MCF 10A (cell line): ENCODE results near the gene TBC1D17. TPM values are rescaled to one million over a fixed set of nuclear protein-coding genes. Genes with fewer than 3 reads are reported as not detected.

Experiments
- BruUV-seq: library from RNA; stranded (reverse); fragments of 400-500 nt; replicated peaks from 2 replicates; lab custom pipeline; 2021; lab: Mats Ljungman, UMichigan
- CTCF ChIA-PET: fragments of 300-600 bp; sonication (Branson Sonifier 250); formaldehyde crosslinking; extraction: SDS; loops from one replicate; lab custom pipeline; 2021; ENCODE audit warnings: antibody characterized with exemption, inconsistent platforms; lab: Yijun Ruan, JAX
- POLR2A ChIA-PET: fragments of 300-600, 350-650 bp; sonication (Branson Sonifier 250); formaldehyde crosslinking; extraction: SDS; loops from one replicate; lab custom pipeline; 2020; ENCODE audit warnings: antibody characterized with exemption, inconsistent platforms; lab: Yijun Ruan, JAX
- DNase-seq: peaks from one replicate; pipeline ENCODE4 v3.0.0-alpha.2; 2018; ENCODE audit not compliant: unreplicated experiment
- H3K27ac Mint-ChIP-seq: one replicate; pipeline ENCODE4 v1.8.0; 2022; ENCODE audit warnings: mild to moderate bottlenecking, low read depth, mixed read lengths; ENCODE audit not compliant: unreplicated experiment
- H3K27me3 Mint-ChIP-seq: one replicate; pipeline ENCODE4 v1.8.0; 2022; ENCODE audit warnings: mixed read lengths; ENCODE audit not compliant: insufficient read depth, unreplicated experiment
- H3K36me3 Mint-ChIP-seq: one replicate; pipeline ENCODE4 v1.8.0; 2022; ENCODE audit warnings: mild to moderate bottlenecking, moderate library complexity, mixed read lengths; ENCODE audit not compliant: insufficient read depth, unreplicated experiment
- H3K4me1 Mint-ChIP-seq: one replicate; pipeline ENCODE4 v1.8.0; 2022; ENCODE audit warnings: mixed read lengths; ENCODE audit not compliant: insufficient read depth, unreplicated experiment
- H3K4me3 Mint-ChIP-seq: one replicate; pipeline ENCODE4 v1.8.0; 2022; ENCODE audit warnings: mild to moderate bottlenecking, moderate library complexity, mixed read lengths; ENCODE audit not compliant: unreplicated experiment
- H3K9me3 Mint-ChIP-seq: one replicate; pipeline ENCODE4 v1.8.0; 2022; ENCODE audit warnings: mixed read lengths; ENCODE audit not compliant: unreplicated experiment
- CTCF ChIP-seq: fragments of 200-600 bp; IDR thresholded peaks from one replicate; pipeline ENCODE4 v1.8.0; 2022; ENCODE audit warnings: antibody characterized with exemption, mild to moderate bottlenecking; ENCODE audit not compliant: unreplicated experiment
- intact Hi-C: fragments of 100-400 bp; cut with micrococcal nuclease; formaldehyde crosslinking; loops from 2 replicates; pipeline ENCODE4 v1.14.1; 2022
- microRNA-seq: library from miRNA; unstranded; fragments of <30 nt; microRNA quantifications from one replicate; pipeline ENCODE4 v1.2.0, GENCODE V29; 2022
- total RNA-seq: library from RNA; stranded (reverse); gene quantifications from 2 replicates; pipeline ENCODE4 v1.2.3, GENCODE V29; 2022

TBC1D17 gene
- total RNA-seq, 1 experiment from 2014 or later: 25.5 TPM

- Mint-ChIP-seq H3K4me3 (no peak overlapping the region), H3K4me1 (no peaks in the 10 kb centered on the region), H3K27me3 (peaks cover 7% of the 10 kb centered on the region), H3K27ac (no peak overlapping the region), H3K36me3 (peaks cover 7% of the 10 kb centered on the region), H3K9me3 (no peaks in the 10 kb centered on the region)
- ChIA-PET CTCF (interaction anchor here (0.6 to 4.4 kb wide), 23 partner anchors 11 to 855 kb away, joined by 3 to 52 read pairs (median 3); partner anchors contain the start of gene VRK3), POLR2A (no interaction called here)
- BruUV-seq: no TSS peak
- intact Hi-C loops: loop anchor here (1.0 to 2.0 kb wide), 2 partner anchors 45 to 87 kb away; partner anchors contain the start of gene VRK3
- peak; percentile 98 for TF ChIP-seq CTCF
- DNase-seq: peak; percentile 78
Measured at GRCh38 chr19:49937750-49938381, 60.4 kb downstream of the TBC1D17 start.

Small RNA genes within 50 kb of the gene (microRNA-seq; reads per million reads assigned to microRNA genes)
- gene MIR4749: 2.8 reads per million, percentile 20 among the genes with 10 or more reads in this experiment
- gene MIR4750: 1.7 reads per million, percentile 11 among the genes with 10 or more reads in this experiment
- gene MIR6800: not detected

Other genes starting within 250 kb of the TBC1D17 start
- 37.6 and 56.5 TPM in 2 replicates for gene RRAS, start 237.6 kb upstream of the TBC1D17 start, total RNA-seq
- gene SCAF1, start 235.5 kb upstream of the TBC1D17 start, total RNA-seq: 81.3 and 101 TPM in 2 replicates
- gene IRF3, start 211.8 kb upstream of the TBC1D17 start, total RNA-seq: 65.6 and 82.2 TPM in 2 replicates
- 29.4 and 36.0 TPM in 2 replicates for gene BCL2L12, start 211.8 kb upstream of the TBC1D17 start, total RNA-seq
- gene PRMT1, start 200.4 kb upstream of the TBC1D17 start, total RNA-seq: 236 and 304 TPM in 2 replicates
- gene ADM5, start 188.1 kb upstream of the TBC1D17 start, total RNA-seq: 1.8 and 2.9 TPM in 2 replicates
- gene CPT1C, start 186.6 kb upstream of the TBC1D17 start, total RNA-seq: not detected in 2 replicates
- not detected in 2 replicates for gene TSKS, start 114.4 kb upstream of the TBC1D17 start, total RNA-seq
- gene AP2A1, start 110.7 kb upstream of the TBC1D17 start, total RNA-seq: 70.5 and 80.0 TPM in 2 replicates
- 10.9 and 19.0 TPM in 2 replicates for gene FUZ, start 64.4 kb upstream of the TBC1D17 start, total RNA-seq
- gene MED25, start 59.4 kb upstream of the TBC1D17 start, total RNA-seq: 39.9 and 43.2 TPM in 2 replicates
- 68.5 and 78.8 TPM in 2 replicates for gene PTOV1, start 26.5 kb upstream of the TBC1D17 start, total RNA-seq
- gene PNKP, start 10.1 kb upstream of the TBC1D17 start, total RNA-seq: 70.7 and 90.3 TPM in 2 replicates
- 74.7 and 79.2 TPM in 2 replicates for gene AKT1S1, start 347 bp upstream of the TBC1D17 start, total RNA-seq
- gene IL4I1, start 19.2 kb downstream of the TBC1D17 start, total RNA-seq: 0.37 TPM in 1 of 2 replicates, not detected in the other
- 23.7 and 24.5 TPM in 2 replicates for gene ATF5, start 51.5 kb downstream of the TBC1D17 start, total RNA-seq
- 42.0 and 44.9 TPM in 2 replicates for gene NUP62, start 51.8 kb downstream of the TBC1D17 start, total RNA-seq
- not detected in 2 replicates for gene SIGLEC11, start 83.5 kb downstream of the TBC1D17 start, total RNA-seq
- 24.7 and 32.8 TPM in 2 replicates for gene VRK3, start 147.7 kb downstream of the TBC1D17 start, total RNA-seq
- gene ZNF473, start 148.3 kb downstream of the TBC1D17 start, total RNA-seq: 9.9 and 13.4 TPM in 2 replicates